Parathyroid adenoma (tissue), 2 donors: Measurements from ENCODE around the gene KIAA1614.

Source experiments
- H2AFZ ChIP-seq: fragments of 300-600 bp; sonication (generic); one replicate; pipeline ENCODE4 v1.7.0; 2017; ENCODE audit warnings: antibody characterized with exemption, mild to moderate bottlenecking
- H3K27ac ChIP-seq: fragments of 300-600 bp; sonication (generic); one replicate; pipeline ENCODE4 v1.7.0; 2017
- H3K27me3 ChIP-seq: fragments of 300-600 bp; sonication (generic); one replicate; pipeline ENCODE4 v1.7.0; 2017; ENCODE audit warnings: low read length; ENCODE audit not compliant: control insufficient read depth, insufficient read depth
- H3K36me3 ChIP-seq: fragments of 300-600 bp; sonication (generic); one replicate; pipeline ENCODE4 v1.7.0; 2017; ENCODE audit warnings: low read length; ENCODE audit not compliant: control insufficient read depth, insufficient read depth
- H3K4me1 ChIP-seq: fragments of 300-600 bp; sonication (generic); one replicate; pipeline ENCODE4 v1.7.0; 2017; ENCODE audit warnings: control low read depth
- H3K4me2 ChIP-seq: fragments of 300-600 bp; sonication (generic); one replicate; pipeline ENCODE4 v1.7.0; 2017; ENCODE audit warnings: low read length
- H3K4me3 ChIP-seq: fragments of 300-600 bp; sonication (generic); one replicate; pipeline ENCODE4 v1.7.0; 2017; ENCODE audit warnings: low read depth, low read length
- H3K79me2 ChIP-seq: fragments of 300-600 bp; sonication (generic); one replicate; pipeline ENCODE4 v1.7.0; 2017; ENCODE audit warnings: control low read depth
- H3K9ac ChIP-seq: fragments of 300-600 bp; sonication (generic); one replicate; pipeline ENCODE4 v1.7.0; 2017; ENCODE audit warnings: mild to moderate bottlenecking
- H3K9me3 ChIP-seq: fragments of 300-600 bp; sonication (generic); one replicate; pipeline ENCODE4 v1.7.0; 2017; ENCODE audit warnings: low read length; ENCODE audit not compliant: control insufficient read depth
- TF ChIP-seq, protein P1 (sequence below): fragments of 300-600 bp; sonication (generic); IDR thresholded peaks from one replicate; pipeline ENCODE4 v1.7.0; 2017; ENCODE audit warnings: antibody characterized with exemption, mild to moderate bottlenecking
- donor health status: primary hyperparathyroidism.

KIAA1614 gene

GRCh38 chr1:180907313-180908055 lies 5.2 kb upstream of the KIAA1614 start:
- Histone ChIP-seq H3K4me3 (no peak overlapping the region), H3K4me2 (no peak overlapping the region), H3K9me3 (no peaks in the 10 kb centered on the region), H3K79me2 (no peaks in the 10 kb centered on the region), H3K27me3 (no peaks in the 10 kb centered on the region), H3K4me1 (no peaks in the 10 kb centered on the region), H3K27ac (no peak overlapping the region), H3K36me3 (no peaks in the 10 kb centered on the region), H3K9ac (no peak overlapping the region), H2AFZ (no peak overlapping the region)
- TF ChIP-seq, protein P1, sequence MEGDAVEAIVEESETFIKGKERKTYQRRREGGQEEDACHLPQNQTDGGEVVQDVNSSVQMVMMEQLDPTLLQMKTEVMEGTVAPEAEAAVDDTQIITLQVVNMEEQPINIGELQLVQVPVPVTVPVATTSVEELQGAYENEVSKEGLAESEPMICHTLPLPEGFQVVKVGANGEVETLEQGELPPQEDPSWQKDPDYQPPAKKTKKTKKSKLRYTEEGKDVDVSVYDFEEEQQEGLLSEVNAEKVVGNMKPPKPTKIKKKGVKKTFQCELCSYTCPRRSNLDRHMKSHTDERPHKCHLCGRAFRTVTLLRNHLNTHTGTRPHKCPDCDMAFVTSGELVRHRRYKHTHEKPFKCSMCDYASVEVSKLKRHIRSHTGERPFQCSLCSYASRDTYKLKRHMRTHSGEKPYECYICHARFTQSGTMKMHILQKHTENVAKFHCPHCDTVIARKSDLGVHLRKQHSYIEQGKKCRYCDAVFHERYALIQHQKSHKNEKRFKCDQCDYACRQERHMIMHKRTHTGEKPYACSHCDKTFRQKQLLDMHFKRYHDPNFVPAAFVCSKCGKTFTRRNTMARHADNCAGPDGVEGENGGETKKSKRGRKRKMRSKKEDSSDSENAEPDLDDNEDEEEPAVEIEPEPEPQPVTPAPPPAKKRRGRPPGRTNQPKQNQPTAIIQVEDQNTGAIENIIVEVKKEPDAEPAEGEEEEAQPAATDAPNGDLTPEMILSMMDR, result no peak

DNA sequence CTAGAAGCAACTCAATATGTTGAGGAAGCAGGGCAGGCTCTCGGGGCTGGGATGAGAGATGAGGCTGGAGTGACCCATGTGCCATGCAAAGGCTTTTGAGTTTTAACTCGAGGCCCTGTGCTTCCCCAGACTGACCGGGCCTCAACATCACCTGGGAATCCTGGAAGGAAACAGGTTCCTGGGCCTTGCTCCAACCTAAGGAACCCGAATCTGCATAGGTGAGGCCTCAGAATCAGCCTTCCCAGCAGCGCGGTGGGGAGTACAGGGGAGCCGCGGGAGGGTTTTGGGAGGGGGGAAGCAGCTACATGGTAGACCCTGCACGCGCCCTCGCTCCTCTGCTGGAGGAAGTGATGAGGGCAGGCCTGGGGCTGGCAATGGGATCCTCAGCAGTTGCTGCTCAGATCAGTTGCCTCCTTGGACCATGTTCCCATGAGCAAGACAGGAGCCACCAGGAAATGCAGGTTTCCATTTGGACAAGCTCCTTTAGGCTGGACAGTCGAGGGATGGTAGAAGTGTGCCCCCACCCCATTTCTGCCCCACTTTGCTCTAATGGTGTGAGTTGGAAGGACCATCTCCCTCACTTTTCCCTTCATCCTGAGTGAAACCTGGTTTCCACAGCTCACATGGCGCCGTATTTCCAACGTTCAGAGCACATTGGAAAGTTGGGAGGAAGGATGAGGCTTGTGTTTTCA lies 4.5 kb upstream of the KIAA1614 start:
- H3K4me1 ChIP-seq, result no peaks in the 10 kb centered on the region
- no peak overlapping the region for H2AFZ ChIP-seq
- no peaks in the 10 kb centered on the region for H3K79me2 ChIP-seq
- H3K27me3 ChIP-seq, result no peaks in the 10 kb centered on the region
- no peak overlapping the region for H3K27ac ChIP-seq
- no peak overlapping the region for H3K9ac ChIP-seq
- no peak overlapping the region for H3K4me3 ChIP-seq
- H3K9me3 ChIP-seq, result no peaks in the 10 kb centered on the region
- no peaks in the 10 kb centered on the region for H3K36me3 ChIP-seq
- H3K4me2 ChIP-seq, result no peak overlapping the region
- TF ChIP-seq, protein P1, result no peak

- Histone ChIP-seq H3K36me3 (no peaks in the 10 kb centered on the region), H3K27me3 (no peaks in the 10 kb centered on the region), H3K27ac (no peak overlapping the region), H3K4me2 (no peak overlapping the region), H3K4me3 (no peak overlapping the region), H3K4me1 (no peaks in the 10 kb centered on the region), H2AFZ (no peak overlapping the region), H3K9me3 (no peaks in the 10 kb centered on the region), H3K9ac (no peak overlapping the region), H3K79me2 (no peaks in the 10 kb centered on the region)
- TF ChIP-seq, protein P1, result no peak
These were observed 3.7 kb upstream of the KIAA1614 start for GRCh38 chr1:180909005-180909414.

DNA sequence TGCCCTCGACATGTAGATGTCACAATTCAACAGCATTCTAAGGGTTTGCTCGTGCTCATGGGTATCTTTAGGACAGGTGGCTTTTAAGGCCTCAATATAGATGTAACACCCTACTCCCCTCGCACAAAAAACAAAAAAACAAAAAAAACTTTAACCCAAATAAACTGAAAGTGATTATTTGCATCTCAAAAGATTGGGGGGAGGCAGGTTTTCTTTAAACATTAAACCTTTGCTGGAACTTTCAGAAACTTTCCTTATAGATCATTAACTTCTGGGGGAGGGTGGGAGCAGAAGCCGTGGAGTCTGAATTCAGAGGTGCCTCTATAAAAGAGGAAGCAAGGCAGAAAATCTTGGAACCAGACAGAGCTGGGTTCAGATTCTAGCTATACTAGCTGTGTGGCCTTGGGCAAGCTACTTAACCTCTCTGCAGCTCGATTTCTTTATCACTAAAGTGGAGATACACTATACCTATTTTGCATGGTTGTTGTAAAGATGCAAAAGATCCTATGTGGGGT lies 3.2 kb upstream of the KIAA1614 start:
- TF ChIP-seq, protein P1, result no peak
- Histone ChIP-seq H3K4me3 (no peak overlapping the region), H3K27me3 (no peaks in the 10 kb centered on the region), H3K4me1 (no peaks in the 10 kb centered on the region), H3K79me2 (no peaks in the 10 kb centered on the region), H3K9me3 (no peaks in the 10 kb centered on the region), H3K4me2 (no peak overlapping the region), H2AFZ (no peak overlapping the region), H3K9ac (no peak overlapping the region), H3K36me3 (no peaks in the 10 kb centered on the region), H3K27ac (no peak overlapping the region)
